ENCODE results near the gene MYLK2.

The MYLK2 gene

GRCh38 chr20:31869942-31870725 lies 51.0 kb downstream of the MYLK2 start, which contains the start of the genes DUSP15 and TTLL9:
TSS of gene DUSP15 (minus strand) at chr20:31870527. CDS start at chr20:31870337, 190 bp downstream.
TSS of gene TTLL9 (plus strand) at chr20:31870634. CDS start at chr20:31871127, 493 bp downstream.
- Histone ChIP-seq H3K27ac (peak within 1 kb of the TSS; percentile 92), H3K27me3 (ENCODE audit: control insufficient read depth, insufficient read depth, low read length) (no peaks in the 10 kb centered on the region), H3K36me3 (ENCODE audit: control insufficient read depth, insufficient read depth, low read length) (no peaks in the 10 kb centered on the region), H3K9me3 (ENCODE audit: control insufficient read depth, low read length) (no peaks in the 10 kb centered on the region), H3K4me2 (ENCODE audit: low read length) (peak within 1 kb of the TSS; percentile 90), H3K9ac (peak within 1 kb of the TSS; percentile 94), H2AFZ (peak within 1 kb of the TSS; percentile 92), H3K4me3 (ENCODE audit: low read depth, low read length) (peak within 1 kb of the TSS; percentile 71), H3K4me1 (peaks cover 24% of the 10 kb centered on the region), H3K79me2 (peaks cover 17% of the 10 kb centered on the region)
- TF ChIP-seq, protein P1, sequence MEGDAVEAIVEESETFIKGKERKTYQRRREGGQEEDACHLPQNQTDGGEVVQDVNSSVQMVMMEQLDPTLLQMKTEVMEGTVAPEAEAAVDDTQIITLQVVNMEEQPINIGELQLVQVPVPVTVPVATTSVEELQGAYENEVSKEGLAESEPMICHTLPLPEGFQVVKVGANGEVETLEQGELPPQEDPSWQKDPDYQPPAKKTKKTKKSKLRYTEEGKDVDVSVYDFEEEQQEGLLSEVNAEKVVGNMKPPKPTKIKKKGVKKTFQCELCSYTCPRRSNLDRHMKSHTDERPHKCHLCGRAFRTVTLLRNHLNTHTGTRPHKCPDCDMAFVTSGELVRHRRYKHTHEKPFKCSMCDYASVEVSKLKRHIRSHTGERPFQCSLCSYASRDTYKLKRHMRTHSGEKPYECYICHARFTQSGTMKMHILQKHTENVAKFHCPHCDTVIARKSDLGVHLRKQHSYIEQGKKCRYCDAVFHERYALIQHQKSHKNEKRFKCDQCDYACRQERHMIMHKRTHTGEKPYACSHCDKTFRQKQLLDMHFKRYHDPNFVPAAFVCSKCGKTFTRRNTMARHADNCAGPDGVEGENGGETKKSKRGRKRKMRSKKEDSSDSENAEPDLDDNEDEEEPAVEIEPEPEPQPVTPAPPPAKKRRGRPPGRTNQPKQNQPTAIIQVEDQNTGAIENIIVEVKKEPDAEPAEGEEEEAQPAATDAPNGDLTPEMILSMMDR (IDR thresholded peaks at IDR 0.05) = no peak

DNA sequence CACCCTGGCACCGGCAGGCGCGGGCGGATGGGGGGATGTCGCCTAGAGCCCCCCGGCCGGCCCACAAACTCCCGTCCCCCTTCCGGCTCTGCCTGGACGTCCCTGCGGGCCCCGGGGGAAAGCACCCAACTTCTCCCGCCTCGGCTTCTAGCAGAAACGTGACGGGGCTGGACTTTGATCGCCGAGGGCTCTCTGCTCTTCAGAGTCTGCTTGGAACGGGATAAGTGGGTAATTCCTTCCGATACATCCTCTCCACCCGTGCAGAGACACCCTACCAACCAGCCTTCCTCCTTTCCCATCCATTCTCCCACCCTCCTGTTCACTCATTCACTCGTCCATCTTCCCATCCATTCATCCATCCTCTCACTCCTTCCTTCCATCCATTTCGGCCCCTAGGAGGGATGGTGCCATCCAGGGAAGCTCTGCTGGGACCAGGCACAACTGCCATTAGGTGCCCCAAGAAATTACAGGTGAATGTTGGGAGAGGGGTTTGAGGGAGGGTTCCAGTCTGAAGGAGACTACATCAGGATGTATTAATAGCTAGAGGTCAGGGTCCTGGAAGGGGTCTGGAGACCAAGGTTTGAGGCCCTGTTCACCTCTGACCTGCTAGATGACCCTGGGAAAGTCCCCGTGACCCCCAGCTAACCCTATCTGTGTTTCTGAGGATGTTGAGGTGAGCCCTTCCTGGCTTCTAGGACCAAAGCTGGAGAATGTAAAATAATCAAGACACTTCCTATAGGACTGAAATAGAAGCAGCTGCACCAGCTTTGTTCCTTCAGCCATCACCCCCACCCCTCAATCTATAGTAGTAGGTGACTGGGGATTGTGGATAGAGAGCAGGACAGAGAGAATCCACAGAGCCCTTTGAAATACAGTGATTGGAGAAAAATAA lies 51.8 kb downstream of the MYLK2 start:
- Histone ChIP-seq H3K4me1 (peaks cover 24% of the 10 kb centered on the region), H3K27ac (peak overlapping the region; percentile 92), H3K4me2 (ENCODE audit: low read length) (peak overlapping the region; percentile 90), H3K4me3 (ENCODE audit: low read depth, low read length) (peak overlapping the region; percentile 71), H3K27me3 (ENCODE audit: control insufficient read depth, insufficient read depth, low read length) (no peaks in the 10 kb centered on the region), H3K9me3 (ENCODE audit: control insufficient read depth, low read length) (no peaks in the 10 kb centered on the region), H2AFZ (peak overlapping the region; percentile 92), H3K79me2 (peaks cover 17% of the 10 kb centered on the region), H3K36me3 (ENCODE audit: control insufficient read depth, insufficient read depth, low read length) (no peaks in the 10 kb centered on the region), H3K9ac (peak overlapping the region; percentile 94)
- TF ChIP-seq, protein P1 (IDR thresholded peaks at IDR 0.05) = no peak

- TF ChIP-seq, protein P1 (IDR thresholded peaks at IDR 0.05) = no peak
- Histone ChIP-seq H3K27me3 (ENCODE audit: control insufficient read depth, insufficient read depth, low read length) (no peaks in the 10 kb centered on the region), H3K36me3 (ENCODE audit: control insufficient read depth, insufficient read depth, low read length) (no peaks in the 10 kb centered on the region), H3K4me1 (peaks cover 22% of the 10 kb centered on the region), H3K27ac (peak overlapping the region; percentile 92), H3K4me3 (ENCODE audit: low read depth, low read length) (no peak overlapping the region), H3K79me2 (peaks cover 17% of the 10 kb centered on the region), H3K9me3 (ENCODE audit: control insufficient read depth, low read length) (no peaks in the 10 kb centered on the region), H3K4me2 (ENCODE audit: low read length) (no peak overlapping the region), H2AFZ (no peak overlapping the region), H3K9ac (no peak overlapping the region)
Measured at GRCh38 chr20:31871618-31871954, 52.4 kb downstream of the MYLK2 start.

DNA sequence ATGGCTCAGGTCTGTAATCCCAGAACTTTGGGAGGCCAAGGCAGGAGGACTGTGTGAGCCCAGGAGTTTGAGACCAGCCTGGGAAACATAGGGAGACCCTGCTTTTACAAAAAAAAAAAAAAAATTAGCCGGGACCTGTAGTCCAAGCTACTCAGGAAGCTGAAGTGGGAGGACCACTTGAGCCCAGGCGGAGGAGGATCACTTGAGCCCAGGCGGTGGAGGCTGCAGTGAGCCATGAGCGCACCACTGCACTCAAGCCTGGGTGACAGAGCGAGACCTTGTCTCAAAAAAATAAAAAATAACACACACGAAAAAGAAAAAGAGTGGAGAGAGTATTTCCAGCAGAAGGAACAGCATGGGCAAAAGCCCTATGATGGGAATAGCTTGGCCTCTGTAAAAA lies 53.2 kb downstream of the MYLK2 start:
- Histone ChIP-seq H3K4me2 (ENCODE audit: low read length) (no peak overlapping the region), H3K36me3 (ENCODE audit: control insufficient read depth, insufficient read depth, low read length) (no peaks in the 10 kb centered on the region), H3K27me3 (ENCODE audit: control insufficient read depth, insufficient read depth, low read length) (no peaks in the 10 kb centered on the region), H3K9me3 (ENCODE audit: control insufficient read depth, low read length) (no peaks in the 10 kb centered on the region), H3K4me1 (peaks cover 21% of the 10 kb centered on the region), H3K27ac (peak overlapping the region; percentile 17), H3K4me3 (ENCODE audit: low read depth, low read length) (no peak overlapping the region), H3K9ac (no peak overlapping the region), H3K79me2 (peaks cover 17% of the 10 kb centered on the region), H2AFZ (no peak overlapping the region)
- TF ChIP-seq, protein P1 (IDR thresholded peaks at IDR 0.05) = no peak
